Activated T-cell treated with anti-CD3 and anti-CD28 coated beads, Interleukin-2, amount 50 U/mL, for 72 hours (primary cell): ENCODE measurements around the gene ZNF106. TPM values are rescaled to one million over a fixed set of nuclear protein-coding genes. Genes with fewer than 3 reads are reported as not detected.

Experiments used
- ATAC-seq, 2 donors: fragments of 150-1000 bp; cut with Tn5 transposase; replicated peaks in 1 of 2; 2 replicates each; pipeline ENCODE4 v1.10.0; 2021; ENCODE audit warnings: moderate library complexity in 2 of 2, mild to moderate bottlenecking in 1 of 2
- DNase-seq, 2 donors: peaks; one replicate each; pipeline ENCODE4 v3.0.0; 2021 to 2022; ENCODE audit warnings: mixed read lengths in 1 of 2
- H3K27ac Mint-ChIP-seq: one replicate; pipeline ENCODE4 v1.8.0; 2022; ENCODE audit warnings: mild to moderate bottlenecking, moderate library complexity, mixed read lengths
- H3K27me3 Mint-ChIP-seq: one replicate; pipeline ENCODE4 v1.8.0; 2022; ENCODE audit warnings: low read depth, mixed read lengths
- H3K36me3 Mint-ChIP-seq, 2 donors: one replicate each; pipeline ENCODE4 v1.8.0; 2022; ENCODE audit warnings: mixed read lengths in 2 of 2, mild to moderate bottlenecking in 1 of 2; ENCODE audit not compliant: insufficient read depth in 2 of 2
- H3K4me1 Mint-ChIP-seq: one replicate; pipeline ENCODE4 v1.8.0; 2022; ENCODE audit warnings: low read depth, mixed read lengths
- H3K4me3 Mint-ChIP-seq, 2 donors: one replicate each; pipeline ENCODE4 v1.8.0; 2022; ENCODE audit warnings: mild to moderate bottlenecking in 2 of 2, mixed read lengths in 2 of 2, moderate library complexity in 2 of 2
- H3K9me3 Mint-ChIP-seq, 2 donors: one replicate each; pipeline ENCODE4 v1.8.0; 2022; ENCODE audit warnings: mixed read lengths in 2 of 2
- total RNA-seq, 2 donors: library from RNA; stranded (reverse); gene quantifications; one replicate each; pipeline ENCODE4 v1.2.3, GENCODE V29; 2022

Gene ZNF106
- total RNA-seq, 2 donors from 2014 or later, result 51.1 to 66.2 TPM

GRCh38 chr15:42392309-42393024, 98.5 kb downstream of the ZNF106 start:
- DNase-seq (no peak), ATAC-seq (no peak)
- no peak overlapping the region for H3K4me3 Mint-ChIP-seq
- H3K9me3 Mint-ChIP-seq, result no peaks in the 10 kb centered on the region
- H3K36me3 Mint-ChIP-seq, result no peaks in the 10 kb centered on the region
- H3K27me3 Mint-ChIP-seq, result no peaks in the 10 kb centered on the region
- no peaks in the 10 kb centered on the region for H3K4me1 Mint-ChIP-seq
- H3K27ac Mint-ChIP-seq, result no peak overlapping the region

GRCh38 chr15:42387603-42388002, 103.3 kb downstream of the ZNF106 start:
- no peaks in the 10 kb centered on the region for H3K4me1 Mint-ChIP-seq
- H3K27me3 Mint-ChIP-seq, result no peaks in the 10 kb centered on the region
- no peaks in the 10 kb centered on the region for H3K36me3 Mint-ChIP-seq
- ATAC-seq, result no peak
- no peak overlapping the region for H3K27ac Mint-ChIP-seq
- H3K9me3 Mint-ChIP-seq, result no peaks in the 10 kb centered on the region
- H3K4me3 Mint-ChIP-seq, result no peak overlapping the region
- DNase-seq, result no peak

GRCh38 chr15:42385980-42386700, 104.8 kb downstream of the ZNF106 start:
- no peaks in the 10 kb centered on the region for H3K9me3 Mint-ChIP-seq
- no peaks in the 10 kb centered on the region for H3K36me3 Mint-ChIP-seq
- DNase-seq (no peak), ATAC-seq (no peak)
- no peak overlapping the region for H3K27ac Mint-ChIP-seq
- H3K4me3 Mint-ChIP-seq, result no peak overlapping the region
- H3K4me1 Mint-ChIP-seq, result no peaks in the 10 kb centered on the region
- no peaks in the 10 kb centered on the region for H3K27me3 Mint-ChIP-seq

GRCh38 chr15:42385206-42385979, 105.5 kb downstream of the ZNF106 start:
- no peaks in the 10 kb centered on the region for H3K9me3 Mint-ChIP-seq
- no peak overlapping the region for H3K27ac Mint-ChIP-seq
- H3K27me3 Mint-ChIP-seq, result no peaks in the 10 kb centered on the region
- DNase-seq, result peak; percentile 23 to 44
- ATAC-seq, result peak; percentile 49 to 58
- no peaks in the 10 kb centered on the region for H3K4me1 Mint-ChIP-seq
- H3K36me3 Mint-ChIP-seq, result no peaks in the 10 kb centered on the region
- H3K4me3 Mint-ChIP-seq, result no peak overlapping the region

GRCh38 chr15:42384597-42384996, 106.3 kb downstream of the ZNF106 start:
- no peak overlapping the region for H3K27ac Mint-ChIP-seq

GRCh38 chr15:42378011-42378410, 112.9 kb downstream of the ZNF106 start:
- no peak for ATAC-seq
- Mint-ChIP-seq H3K36me3 (peaks cover 2 to 5% of the 10 kb centered on the region in 2 donors), H3K4me1 (no peaks in the 10 kb centered on the region), H3K4me3 (no peak overlapping the region), H3K27ac (no peak overlapping the region), H3K9me3 (peaks cover 4 to 5% of the 10 kb centered on the region in 2 donors), H3K27me3 (no peaks in the 10 kb centered on the region)
- no peak for DNase-seq

More at GRCh38 chr15:42384597-42384996, 106.3 kb downstream of the ZNF106 start:
- no peak for ATAC-seq
- H3K9me3 Mint-ChIP-seq, result no peaks in the 10 kb centered on the region
- DNase-seq, result no peak
- H3K36me3 Mint-ChIP-seq, result no peaks in the 10 kb centered on the region
- H3K4me3 Mint-ChIP-seq, result no peak overlapping the region
- no peaks in the 10 kb centered on the region for H3K27me3 Mint-ChIP-seq
- no peaks in the 10 kb centered on the region for H3K4me1 Mint-ChIP-seq

GRCh38 chr15:42375941-42376340, 115.0 kb downstream of the ZNF106 start:
- Mint-ChIP-seq H3K36me3 (peaks cover 2 to 5% of the 10 kb centered on the region in 2 donors), H3K4me1 (no peaks in the 10 kb centered on the region), H3K27ac (no peak overlapping the region), H3K4me3 (no peak overlapping the region), H3K27me3 (no peaks in the 10 kb centered on the region), H3K9me3 (peaks cover 4 to 5% of the 10 kb centered on the region in 2 donors)
- ATAC-seq (no peak), DNase-seq (no peak)

- Mint-ChIP-seq H3K9me3 (peaks cover 4 to 5% of the 10 kb centered on the region in 2 donors), H3K27me3 (no peaks in the 10 kb centered on the region), H3K4me3 (no peak overlapping the region), H3K4me1 (no peaks in the 10 kb centered on the region), H3K36me3 (peaks cover 2 to 5% of the 10 kb centered on the region in 2 donors), H3K27ac (no peak overlapping the region)
- no peak for ATAC-seq
- DNase-seq, result no peak
Measured at GRCh38 chr15:42375252-42375651, 115.7 kb downstream of the ZNF106 start.

- ATAC-seq (no peak), DNase-seq (no peak)
- H3K9me3 Mint-ChIP-seq, result peaks cover 4 to 5% of the 10 kb centered on the region in 2 donors
- H3K27ac Mint-ChIP-seq, result no peak overlapping the region
- H3K27me3 Mint-ChIP-seq, result no peaks in the 10 kb centered on the region
- no peaks in the 10 kb centered on the region for H3K4me1 Mint-ChIP-seq
- H3K36me3 Mint-ChIP-seq, result peaks cover 2 to 5% of the 10 kb centered on the region in 2 donors
- no peak overlapping the region for H3K4me3 Mint-ChIP-seq
Measured at GRCh38 chr15:42374810-42375209, 116.1 kb downstream of the ZNF106 start.

- Mint-ChIP-seq H3K27me3 (no peaks in the 10 kb centered on the region), H3K9me3 (peaks cover 4 to 5% of the 10 kb centered on the region in 2 donors), H3K4me3 (no peak overlapping the region), H3K27ac (no peak overlapping the region), H3K36me3 (peaks cover 2% of the 10 kb centered on the region in 2 donors), H3K4me1 (no peaks in the 10 kb centered on the region)
- no peak for ATAC-seq
- DNase-seq, result no peak
Measured at GRCh38 chr15:42373936-42374335, 117.0 kb downstream of the ZNF106 start.

GRCh38 chr15:42373274-42373673, 117.7 kb downstream of the ZNF106 start:
- no peaks in the 10 kb centered on the region for H3K27me3 Mint-ChIP-seq
- DNase-seq, result no peak
- no peak overlapping the region for H3K27ac Mint-ChIP-seq
- H3K36me3 Mint-ChIP-seq, result peaks cover 0 to 2% of the 10 kb centered on the region in 2 donors
- no peak for ATAC-seq
- H3K4me3 Mint-ChIP-seq, result no peak overlapping the region
- peaks cover 4 to 5% of the 10 kb centered on the region in 2 donors for H3K9me3 Mint-ChIP-seq
- no peaks in the 10 kb centered on the region for H3K4me1 Mint-ChIP-seq

- H3K9me3 Mint-ChIP-seq, result no peaks in the 10 kb centered on the region
- no peaks in the 10 kb centered on the region for H3K27me3 Mint-ChIP-seq
- no peak overlapping the region for H3K4me3 Mint-ChIP-seq
- DNase-seq (peak in 1 of 2 donors; percentile 21), ATAC-seq (peak in 1 of 2 donors; percentile 45)
- H3K36me3 Mint-ChIP-seq, result no peaks in the 10 kb centered on the region
- no peaks in the 10 kb centered on the region for H3K4me1 Mint-ChIP-seq
- no peak overlapping the region for H3K27ac Mint-ChIP-seq
Measured at GRCh38 chr15:42371096-42371495, 119.8 kb downstream of the ZNF106 start.

- H3K27ac Mint-ChIP-seq, result no peak overlapping the region
- no peaks in the 10 kb centered on the region for H3K9me3 Mint-ChIP-seq
- peak in 1 of 2 donors; percentile 44 for ATAC-seq
- H3K4me3 Mint-ChIP-seq, result no peak overlapping the region
- H3K4me1 Mint-ChIP-seq, result no peaks in the 10 kb centered on the region
- DNase-seq, result no peak
- H3K36me3 Mint-ChIP-seq, result no peaks in the 10 kb centered on the region
- H3K27me3 Mint-ChIP-seq, result no peaks in the 10 kb centered on the region
Measured at GRCh38 chr15:42368096-42368495, 122.8 kb downstream of the ZNF106 start.
